GM12878 (cell line): ENCODE results near the gene ACER3. TPM values are rescaled to one million over a fixed set of nuclear protein-coding genes. Genes with fewer than 3 reads are reported as not detected.
"Not testable (repeated sequence)": the region's sequence is repeated elsewhere in the genome, so short reads cannot be mapped to it uniquely, and the experiment has no call there.

Experiments used
- ATAC-seq: fragments of 200-7000 bp; cut with Tn5 transposase; 3 replicates; pipeline ENCODE4 v1.9.1; 2020; ENCODE audit warnings: mild to moderate bottlenecking, moderate library complexity
- BruUV-seq: library from RNA; stranded (reverse); fragments of 400-500 nt; replicated peaks from 2 replicates; lab custom pipeline; 2021; lab: Mats Ljungman, UMichigan
- CTCF ChIA-PET: fragments of 300-600 bp; sonication (Branson Sonifier 250); formaldehyde crosslinking; extraction: SDS; loops from one replicate; lab custom pipeline; 2021; ENCODE audit warnings: inconsistent platforms; lab: Yijun Ruan, JAX
- POLR2A ChIA-PET: fragments of 350-600 bp; formaldehyde crosslinking; extraction: SDS; loops from one replicate; lab custom pipeline; 2021; ENCODE audit warnings: inconsistent platforms; lab: Charles Lee
- RAD21 ChIA-PET: fragments of 300-600 bp; sonication (Branson Sonifier 250); formaldehyde crosslinking; loops from one replicate; lab custom pipeline; 2023; ENCODE audit warnings: antibody characterized with exemption; ENCODE audit not compliant: unreplicated experiment; lab: Charles Lee
- SMC1A ChIA-PET: fragments of 300-600 bp; sonication (Branson Sonifier 250); formaldehyde crosslinking; loops from one replicate; lab custom pipeline; 2023; ENCODE audit not compliant: unreplicated experiment, uncharacterized antibody; lab: Charles Lee
- DNase-seq: peaks from one replicate; pipeline ENCODE4 v3.0.0-alpha.2; 2011; ENCODE audit warnings: low read depth, low spot score
- FAIRE-seq: peaks from 3 replicates; lab custom pipeline; 2011; peaks lifted over from hg19 to GRCh38; lab: Jason Lieb, UNC
- H2AFZ ChIP-seq: 2 replicates; pipeline ENCODE4 v1.6.0; 2011; ENCODE audit warnings: low read depth, low read length, control low read depth; ENCODE audit not compliant: control insufficient read depth
- H3K27ac ChIP-seq: 2 replicates; pipeline ENCODE4 v1.5.1; 2011; ENCODE audit warnings: control low read depth; ENCODE audit not compliant: control insufficient read depth, insufficient read depth
- H3K27me3 ChIP-seq, 2 experiments: replicated peaks in 1 of 2; 2 replicates each; pipeline versions ENCODE4 v1.6.0 to v1.6.1; 2011; ENCODE audit warnings: low read length in 1 of 2; ENCODE audit not compliant: control insufficient read depth in 2 of 2, insufficient read depth in 2 of 2
- H3K36me3 ChIP-seq, 2 experiments: 2 replicates each; pipeline ENCODE4 v1.5.1; 2011; ENCODE audit warnings: low read length in 1 of 2; ENCODE audit not compliant: control insufficient read depth in 2 of 2, insufficient read depth in 2 of 2
- H3K4me1 ChIP-seq: 2 replicates; pipeline ENCODE4 v1.6.1; 2011; ENCODE audit warnings: mild to moderate bottlenecking, low read length, moderate library complexity, mixed read lengths; ENCODE audit not compliant: control insufficient read depth, insufficient read depth
- H3K4me2 ChIP-seq: 2 replicates; pipeline ENCODE4 v1.6.0; 2011; ENCODE audit warnings: control low read depth; ENCODE audit not compliant: control insufficient read depth, insufficient read depth
- H3K4me3 ChIP-seq: fragments of 200-600 bp; sonication (generic); 2 replicates; pipeline ENCODE4 v1.5.1; 2016
- H3K79me2 ChIP-seq: 2 replicates; pipeline ENCODE4 v1.6.0; 2011; ENCODE audit warnings: low read length; ENCODE audit not compliant: control insufficient read depth, insufficient read depth
- H3K9ac ChIP-seq: 2 replicates; pipeline ENCODE4 v1.8.0; 2011; ENCODE audit warnings: low read length, control low read depth, mixed read lengths; ENCODE audit not compliant: control insufficient read depth, insufficient read depth
- H3K9me3 ChIP-seq: replicated peaks from 3 replicates; pipeline ENCODE4 v1.5.1; 2011; ENCODE audit warnings: mild to moderate bottlenecking, low read length; ENCODE audit not compliant: control insufficient read depth, insufficient read depth
- H4K20me1 ChIP-seq: 2 replicates; pipeline ENCODE4 v1.6.0; 2011; ENCODE audit not compliant: control insufficient read depth, insufficient read depth
- ASH2L ChIP-seq: fragments of 300-600, 200-600 bp; sonication (generic); IDR thresholded peaks from 2 replicates; pipeline ENCODE4 v1.6.1; 2017; ENCODE audit warnings: low read depth, mild to moderate bottlenecking, borderline replicate concordance
- BHLHE40 ChIP-seq, 2 experiments: fragments of 450-650 bp in 1 of 2; IDR thresholded peaks; 2 replicates each; pipeline ENCODE4 v1.6.1; 2011 to 2017; ENCODE audit warnings: low read depth in 2 of 2, borderline replicate concordance in 1 of 2, improper control_type of control experiment in 1 of 2, low read length in 1 of 2, mild to moderate bottlenecking in 1 of 2
- CBFB ChIP-seq: IDR thresholded peaks from 2 replicates; pipeline ENCODE4 v1.6.1; 2016; ENCODE audit warnings: antibody characterized with exemption, low read depth
- CEBPB ChIP-seq, 2 experiments: fragments of 150-350 bp in 1 of 2; IDR thresholded peaks; 2 replicates each; pipeline ENCODE4 v1.6.1; 2012 to 2014; ENCODE audit warnings: low read depth in 2 of 2, low read length in 2 of 2, borderline replicate concordance in 1 of 2, inconsistent platforms in 1 of 2
- CREB1 ChIP-seq: IDR thresholded peaks from 2 replicates; pipeline ENCODE4 v1.6.1; 2012; ENCODE audit warnings: low read depth, mild to moderate bottlenecking, inconsistent platforms
- HDAC6 ChIP-seq: fragments of 200-600 bp; sonication (generic); IDR thresholded peaks from one replicate; pipeline ENCODE4 v1.8.0; 2017; ENCODE audit warnings: antibody characterized with exemption; ENCODE audit not compliant: unreplicated experiment
- MEF2B ChIP-seq: fragments of 450-650 bp; IDR thresholded peaks from 2 replicates; pipeline ENCODE4 v1.6.1; 2018; ENCODE audit warnings: mild to moderate bottlenecking, moderate library complexity; ENCODE audit not compliant: partially characterized antibody, poor library complexity, severe bottlenecking
- NR2C1 ChIP-seq: fragments of 450-650 bp; IDR thresholded peaks from 2 replicates; pipeline ENCODE4 v1.6.1; 2017; ENCODE audit warnings: antibody characterized with exemption, mild to moderate bottlenecking, moderate library complexity
- PBX3 ChIP-seq: IDR thresholded peaks from 2 replicates; pipeline ENCODE4 v1.6.1; 2011; ENCODE audit warnings: mild to moderate bottlenecking, low read depth, low read length, moderate library complexity; ENCODE audit not compliant: insufficient replicate concordance
- SMAD5 ChIP-seq: IDR thresholded peaks from 2 replicates; pipeline ENCODE4 v1.6.1; 2016; ENCODE audit warnings: antibody characterized with exemption, low read depth
- SMC3 ChIP-seq: IDR thresholded peaks from 2 replicates; pipeline ENCODE4 v1.6.1; 2011; ENCODE audit warnings: low read length, improper control_type of control experiment, borderline replicate concordance
- SP1 ChIP-seq: IDR thresholded peaks from one replicate; pipeline ENCODE4 v1.6.1; 2011; ENCODE audit warnings: low read depth, low read length
- YY1 ChIP-seq: IDR thresholded peaks from 2 replicates; pipeline ENCODE4 v1.6.1; 2011; ENCODE audit warnings: low read depth, mild to moderate bottlenecking, low read length
- ZNF217 ChIP-seq: fragments of 450-650 bp; IDR thresholded peaks from 2 replicates; pipeline ENCODE4 v1.6.1; 2017; ENCODE audit warnings: antibody characterized with exemption, mild to moderate bottlenecking
- ZNF24 ChIP-seq: fragments of 450-650 bp; IDR thresholded peaks from 2 replicates; pipeline ENCODE4 v1.6.1; 2017; ENCODE audit warnings: antibody characterized with exemption, mild to moderate bottlenecking
- WGBS: methylation state at CpG from one replicate; pipeline ENCODE4 v1.1.6; 2016; ENCODE audit warnings: low lambda C conversion rate; ENCODE audit not compliant: insufficient replicate concordance, insufficient coverage; ENCODE audit errors: missing lambda C conversion rate; 5-methylcytosine and 5-hydroxymethylcytosine counted together
- in situ Hi-C: fragments of 300-500 bp; cut with MboI; formaldehyde crosslinking; loops from 9 replicates; pipeline ENCODE4 v1.14.3; 2018; ENCODE audit warnings: mixed read lengths
- intact Hi-C: fragments of 100-400 bp; cut with micrococcal nuclease; formaldehyde crosslinking; loops from one replicate; pipeline ENCODE4 v1.14.2; 2022; ENCODE audit not compliant: unreplicated experiment
- polyA plus RNA-seq, 11 experiments: library from polyadenylated mRNA; depleted of rRNA in 4 of 11; unstranded in 6 of 11; stranded (reverse) in 5 of 11; fragments of >200 nt; fragmentation: Nextera tagmentation in 4 of 11; fragmentation: Illumina TruSeq in 1 of 11; extraction: Ambion mirVana in 4 of 11; extraction: Trizol in 1 of 11; gene quantifications; 1 replicate in 1 of 11; 2 replicates in 10 of 11; pipeline versions ENCODE4 v1.2.1 to v1.2.3, GENCODE V29; 2011 to 2016; ENCODE audit warnings: inconsistent platforms in 2 of 11, missing spikeins in 2 of 11, low read depth in 1 of 11
- total RNA-seq, 4 experiments: library from RNA; depleted of rRNA in 3 of 4; stranded (reverse); fragments of >200 nt in 3 of 4; fragmentation: Illumina TruSeq in 1 of 4; extraction: Trizol in 1 of 4; gene quantifications; 2 replicates each; pipeline versions ENCODE4 v1.2.1 to v1.2.3, GENCODE V29; 2013 to 2021

ACER3 gene
- total and polyA plus RNA-seq, 10 of the 15 experiments (the other 5 are each of a cell fraction or from before 2014, with no cell fraction given), result 2.8 to 17.4 (median 10.3) TPM

GRCh38 chr11:77047928-77048446 is 187.3 kb downstream of the ACER3 start:
- BruUV-seq, ATAC-seq, H3K4me3 ChIP-seq, H4K20me1 ChIP-seq, H3K9ac ChIP-seq, H3K36me3 ChIP-seq, H3K4me1 ChIP-seq, H3K4me2 ChIP-seq, H3K27ac ChIP-seq, DNase-seq, H3K79me2 ChIP-seq, H3K27me3 ChIP-seq, FAIRE-seq, H3K9me3 ChIP-seq, H2AFZ ChIP-seq: not testable (repeated sequence)
- ChIA-PET SMC1A (interaction anchor here (0.9 to 2.9 kb wide), 5 partner anchors 18 to 128 kb away, joined by 3 to 41 read pairs (median 5); no protein-coding TSS in a partner anchor), POLR2A (interaction anchor here (0.6 kb wide), 3 partner anchors 198 to 378 kb away, joined by 3 to 5 read pairs (median 4); no protein-coding TSS in a partner anchor), RAD21 (interaction anchor here (0.8 to 3.0 kb wide), 10 partner anchors 13 to 582 kb away, joined by 3 to 51 read pairs (median 4); partner anchors contain the start of genes B3GNT6 and CAPN5), CTCF (interaction anchor here (0.7 to 3.0 kb wide), 30 partner anchors 9 to 602 kb away, joined by 3 to 105 read pairs (median 4); partner anchors contain the start of gene B3GNT6)
- in situ Hi-C loops (loop anchor here (5.0 kb wide), 1 partner anchor 44 kb away; no protein-coding TSS in a partner anchor), intact Hi-C loops (loop anchor here (1.0 to 10.0 kb wide), 4 partner anchors 18 to 313 kb away; partner anchors contain the start of gene CAPN5)
- 69% methylated on average over 7 of the region's 7 CpGs for WGBS

- Histone ChIP-seq H3K4me1 (no peaks in the 10 kb centered on the region; the same call in 1 of the 2 replicates), H3K4me2 (no peak overlapping the region), H2AFZ (no peak overlapping the region), H3K36me3 (no peaks in the 10 kb centered on the region), H3K79me2 (no peaks in the 10 kb centered on the region), H3K27ac (no peak overlapping the region), H3K9me3 (no peaks in the 10 kb centered on the region), H3K27me3 (no peaks in the 10 kb centered on the region; a peak in 1 of 4 replicates), H3K4me3 (no peak overlapping the region), H4K20me1 (no peaks in the 10 kb centered on the region; the same call in 1 of the 2 replicates), H3K9ac (no peak overlapping the region)
- FAIRE-seq, result no peak
- SMC1A ChIA-PET, result interaction anchor here (0.9 to 2.9 kb wide), 2 partner anchors 42 to 243 kb away, joined by 3 to 41 read pairs; no protein-coding TSS in a partner anchor
- 16% methylated on average over 6 of the region's 6 CpGs for WGBS
- BruUV-seq, result no TSS peak
- ATAC-seq, result no peak
- no peak for TF ChIP-seq HDAC6
- no peak for TF ChIP-seq CBFB
- no peak for TF ChIP-seq ASH2L
- TF ChIP-seq SMAD5, result no peak
- TF ChIP-seq ZNF217, result no peak
- TF ChIP-seq SMC3, result no peak
- TF ChIP-seq CEBPB (IDR thresholded peaks at IDR 0.05; ENCODE audit: borderline replicate concordance in 1 of 2, low read depth in 2 of 2, low read length in 2 of 2), result no peak
- no peak for TF ChIP-seq YY1
- no peak for TF ChIP-seq BHLHE40 (IDR thresholded peaks at IDR 0.05; ENCODE audit: borderline replicate concordance in 1 of 2, low read depth in 2 of 2, low read length in 1 of 2)
- TF ChIP-seq NR2C1, result no peak
- no peak for TF ChIP-seq CREB1
- TF ChIP-seq SP1, result no peak
- no peak for TF ChIP-seq ZNF24
- TF ChIP-seq PBX3, result no peak
- TF ChIP-seq MEF2B, result no peak
- RAD21 ChIA-PET, result interaction anchor here (1.0 to 3.0 kb wide), 2 partner anchors 41 to 43 kb away, joined by 3 to 51 read pairs; no protein-coding TSS in a partner anchor
- POLR2A ChIA-PET, result no interaction called here
- in situ Hi-C loops (loop anchor here (5.0 kb wide), 1 partner anchor 43 kb away; no protein-coding TSS in a partner anchor), intact Hi-C loops (loop anchor here (5.0 to 10.0 kb wide), 2 partner anchors 138 to 314 kb away; no protein-coding TSS in a partner anchor)
- no peak for DNase-seq
- CTCF ChIA-PET, result interaction anchor here (1.5 to 3.0 kb wide), 7 partner anchors 13 to 129 kb away, joined by 3 to 105 read pairs (median 11); no protein-coding TSS in a partner anchor
These were observed 188.3 kb downstream of the ACER3 start for GRCh38 chr11:77049026-77049425.
